ENCODE results near the gene FAIM2.

- TF ChIP-seq POLR2A (IDR thresholded peaks at IDR 0.05), result no peak
- no peak for TF ChIP-seq CTCF (IDR thresholded peaks at IDR 0.05)
- no peak for TF ChIP-seq POLR2AphosphoS5 (IDR thresholded peaks at IDR 0.05)
Measured at GRCh38 chr12:49942512-49942893, 38.8 kb upstream of the FAIM2 start.
